IMR-90 (cell line): Measurements from ENCODE around the gene MZB1. TPM values are rescaled to one million over a fixed set of nuclear protein-coding genes. Genes with fewer than 3 reads are reported as not detected.

Experiments
- ATAC-seq: fragments of 200-7000 bp; cut with Tn5 transposase; 2 replicates; pipeline ENCODE4 v1.9.1; 2020; ENCODE audit warnings: low read depth, mild to moderate bottlenecking, moderate library complexity
- BruUV-seq: library from RNA; stranded (reverse); fragments of 400-500 nt; replicated peaks from 2 replicates; lab custom pipeline; 2021; lab: Mats Ljungman, UMichigan
- CTCF ChIA-PET: fragments of 300-600 bp; formaldehyde crosslinking; extraction: SDS; loops from one replicate; lab custom pipeline; 2021; ENCODE audit warnings: antibody characterized with exemption; lab: Yijun Ruan, JAX
- POLR2A ChIA-PET: fragments of 300-600 bp; sonication (Branson Sonifier 250); formaldehyde crosslinking; loops from one replicate; lab custom pipeline; 2022; ENCODE audit warnings: antibody characterized with exemption; ENCODE audit not compliant: unreplicated experiment; lab: Charles Lee
- DNase-seq: peaks from one replicate; pipeline ENCODE4 v3.0.0; 2013
- H2AFZ ChIP-seq: replicated peaks from 2 replicates; pipeline ENCODE3; 2013; ENCODE audit warnings: low read length, mild to moderate bottlenecking; ENCODE audit not compliant: poor library complexity
- H2AK5ac ChIP-seq: 2 replicates; pipeline ENCODE4 v1.6.1; 2013; ENCODE audit warnings: low read depth, low read length, inconsistent platforms
- H2AK9ac ChIP-seq: replicated peaks from 2 replicates; pipeline ENCODE3; 2013; ENCODE audit warnings: mild to moderate bottlenecking, low read depth, low read length, moderate library complexity; ENCODE audit not compliant: poor library complexity
- H2BK120ac ChIP-seq: 2 replicates; pipeline ENCODE4 v1.6.1; 2013; ENCODE audit warnings: low read depth, low read length, inconsistent platforms
- H2BK15ac ChIP-seq: 3 replicates; pipeline ENCODE4 v1.6.1; 2013; ENCODE audit warnings: low read depth, low read length, inconsistent platforms
- H2BK20ac ChIP-seq: 2 replicates; pipeline ENCODE4 v1.6.1; 2013; ENCODE audit warnings: low read depth, mild to moderate bottlenecking, inconsistent platforms, low read length, moderate library complexity
- H2BK5ac ChIP-seq: 2 replicates; pipeline ENCODE4 v1.6.1; 2013; ENCODE audit warnings: mild to moderate bottlenecking, low read depth, low read length, inconsistent platforms; ENCODE audit not compliant: poor library complexity, severe bottlenecking
- H3K14ac ChIP-seq: replicated peaks from 2 replicates; pipeline ENCODE4 v1.6.1; 2013; ENCODE audit warnings: low read depth, low read length, inconsistent platforms
- H3K18ac ChIP-seq: 2 replicates; pipeline ENCODE4 v1.6.1; 2013; ENCODE audit warnings: low read depth, low read length, control low read depth
- H3K23ac ChIP-seq: 2 replicates; pipeline ENCODE4 v1.6.1; 2013; ENCODE audit warnings: low read depth, low read length, inconsistent platforms
- H3K27ac ChIP-seq: 2 replicates; pipeline ENCODE4 v1.5.1; 2013; ENCODE audit warnings: mild to moderate bottlenecking, control low read depth, low read length; ENCODE audit not compliant: insufficient read depth
- H3K27me3 ChIP-seq: 2 replicates; pipeline ENCODE4 v1.6.1; 2013; ENCODE audit warnings: low read length; ENCODE audit not compliant: control insufficient read depth, insufficient read depth
- H3K36me3 ChIP-seq: 2 replicates; pipeline ENCODE4 v1.6.1; 2013; ENCODE audit warnings: low read length, mixed read lengths; ENCODE audit not compliant: control insufficient read depth, insufficient read depth
- H3K4ac ChIP-seq: 2 replicates; pipeline ENCODE4 v1.6.1; 2013; ENCODE audit warnings: low read depth, low read length, inconsistent platforms
- H3K4me1 ChIP-seq: 2 replicates; pipeline ENCODE4 v1.6.1; 2013; ENCODE audit warnings: low read length, mixed read lengths; ENCODE audit not compliant: control insufficient read depth, insufficient read depth
- H3K4me2 ChIP-seq: 2 replicates; pipeline ENCODE4 v1.6.1; 2013; ENCODE audit warnings: low read depth, mild to moderate bottlenecking, control low read depth, low read length, moderate library complexity
- H3K4me3 ChIP-seq: 2 replicates; pipeline ENCODE4 v1.5.1; 2013; ENCODE audit warnings: low read depth, mild to moderate bottlenecking, control low read depth, low read length, moderate library complexity; ENCODE audit not compliant: insufficient read depth
- H3K56ac ChIP-seq: 2 replicates; pipeline ENCODE4 v1.6.1; 2013; ENCODE audit warnings: low read length, inconsistent platforms; ENCODE audit not compliant: insufficient read depth; ENCODE audit errors: extremely low read depth
- H3K79me1 ChIP-seq, 2 experiments: 2 replicates each; pipeline ENCODE4 v1.6.1; 2013; ENCODE audit warnings: low read length in 2 of 2, inconsistent platforms in 1 of 2, low read depth in 1 of 2
- H3K9ac ChIP-seq: 2 replicates; pipeline ENCODE4 v1.6.1; 2013; ENCODE audit warnings: low read depth, low read length, control low read depth
- H3K9me1 ChIP-seq: 2 replicates; pipeline ENCODE4 v1.6.1; 2013; ENCODE audit warnings: low read length, inconsistent platforms; ENCODE audit not compliant: insufficient read depth
- H3K9me3 ChIP-seq: 2 replicates; pipeline ENCODE4 v1.6.1; 2013; ENCODE audit warnings: low read length; ENCODE audit not compliant: control insufficient read depth, insufficient read depth
- H4K20me1 ChIP-seq: 2 replicates; pipeline ENCODE4 v1.6.1; 2013; ENCODE audit warnings: low read length, inconsistent platforms; ENCODE audit not compliant: insufficient read depth
- H4K5ac ChIP-seq: 2 replicates; pipeline ENCODE4 v1.6.1; 2013; ENCODE audit warnings: mild to moderate bottlenecking, low read depth, low read length, control low read depth
- H4K8ac ChIP-seq, 2 experiments: 2 replicates each; pipeline ENCODE4 v1.6.1; 2013; ENCODE audit warnings: low read depth in 2 of 2, low read length in 2 of 2, control low read depth in 1 of 2, inconsistent platforms in 1 of 2
- H4K91ac ChIP-seq: 2 replicates; pipeline ENCODE4 v1.6.1; 2013; ENCODE audit warnings: low read depth, low read length, inconsistent platforms; ENCODE audit not compliant: insufficient read depth
- CHD1 ChIP-seq: IDR thresholded peaks from 2 replicates; pipeline ENCODE4 v1.6.1; 2012; ENCODE audit warnings: low read depth, low read length, improper control_type of control experiment
- MAZ ChIP-seq: IDR thresholded peaks from 2 replicates; pipeline ENCODE4 v1.6.1; 2012; ENCODE audit warnings: low read depth, mild to moderate bottlenecking, low read length, improper control_type of control experiment, moderate library complexity, borderline replicate concordance
- MXI1 ChIP-seq: IDR thresholded peaks from 2 replicates; pipeline ENCODE4 v1.6.1; 2012; ENCODE audit warnings: low read depth, mild to moderate bottlenecking, low read length, moderate library complexity, borderline replicate concordance
- NFE2L2 ChIP-seq: fragments of 150-350 bp; IDR thresholded peaks from 2 replicates; pipeline ENCODE4 v1.6.1; 2016; ENCODE audit warnings: low read depth, mild to moderate bottlenecking, low read length
- dilution Hi-C: fragments of 300-500 bp; cut with HindIII; formaldehyde crosslinking; loops from one replicate; pipeline ENCODE4 v1.14.3; 2018; ENCODE audit warnings: low sequenced_read_pairs; ENCODE audit not compliant: unreplicated experiment
- in situ Hi-C: fragments of 300-500 bp; cut with MboI; formaldehyde crosslinking; loops from 3 replicates; pipeline ENCODE4 v1.14.3; 2019; ENCODE audit warnings: low sequenced_read_pairs, inconsistent platforms, mixed read lengths
- intact Hi-C: fragments of 100-400 bp; cut with micrococcal nuclease; formaldehyde crosslinking; loops from 2 replicates; pipeline ENCODE4 v1.10.0; 2022
- polyA plus RNA-seq, 3 experiments: library from polyadenylated mRNA; depleted of rRNA; stranded (reverse); fragments of >200 nt; gene quantifications; 2 replicates each; pipeline ENCODE4 v1.2.3, GENCODE V29; 2012; ENCODE audit warnings: low replicate concordance in 1 of 3
- total RNA-seq: library from RNA; depleted of rRNA; stranded (reverse); fragments of >200 nt; gene quantifications from 2 replicates; pipeline ENCODE4 v1.2.3, GENCODE V29; 2012

Gene MZB1
- total and polyA plus RNA-seq, 2 of the 4 experiments (the other 2 are of a cell fraction): not detected

- ATAC-seq (no peak), DNase-seq (no peak)
- H3K4me3 ChIP-seq: no peak overlapping the region
- H3K14ac ChIP-seq: no peak overlapping the region
- no peak overlapping the region for H4K8ac ChIP-seq
- no peak overlapping the region for H2BK5ac ChIP-seq
- BruUV-seq: no TSS peak
- dilution Hi-C loops (loop anchor here (25.0 kb wide), 1 partner anchor 96 kb away; no protein-coding TSS in a partner anchor), intact Hi-C loops (no loop called here), in situ Hi-C loops (no loop called here)
- no peak overlapping the region for H2AK9ac ChIP-seq
- H3K56ac ChIP-seq: no peak overlapping the region
- no peak overlapping the region for H3K27ac ChIP-seq
- H3K4me1 ChIP-seq: peaks cover 7% of the 10 kb centered on the region; the same call in 1 of the 2 replicates
- peaks cover 21% of the 10 kb centered on the region for H3K36me3 ChIP-seq
- no peak overlapping the region for H2BK20ac ChIP-seq
- H2AK5ac ChIP-seq: no peak overlapping the region
- H3K23ac ChIP-seq: no peak overlapping the region
- no peak overlapping the region for H4K91ac ChIP-seq
- no peak overlapping the region for H3K4me2 ChIP-seq
- H4K20me1 ChIP-seq: no peaks in the 10 kb centered on the region
- no peaks in the 10 kb centered on the region for H3K79me1 ChIP-seq
- H2AFZ ChIP-seq: no peak overlapping the region
- H2BK15ac ChIP-seq: no peak overlapping the region
- H3K27me3 ChIP-seq: no peaks in the 10 kb centered on the region
- H3K18ac ChIP-seq: no peak overlapping the region
- no peak overlapping the region for H3K4ac ChIP-seq
- CTCF ChIA-PET: no interaction called here
- H3K9me3 ChIP-seq: no peaks in the 10 kb centered on the region
- POLR2A ChIA-PET: no interaction called here
- TF ChIP-seq MAZ (no peak), CHD1 (no peak), MXI1 (no peak), NFE2L2 (no peak)
- H2BK120ac ChIP-seq: no peak overlapping the region
- no peak overlapping the region for H3K9ac ChIP-seq
- H3K9me1 ChIP-seq: no peaks in the 10 kb centered on the region
- H4K5ac ChIP-seq: no peak overlapping the region
Measured at GRCh38 chr5:139415869-139416268, 26.2 kb upstream of the MZB1 start.
